Measurements from ENCODE around the gene RGS19.

Gene RGS19

GRCh38 chr20:64116016-64116415 is 36.7 kb upstream of the RGS19 start:
- no peak for TF ChIP-seq CTCF (IDR thresholded peaks at IDR 0.05; ENCODE audit: control insufficient read depth, insufficient read depth, low read depth, low read length, missing control alignments)
- H3K4me3 ChIP-seq (ENCODE audit: control insufficient read depth, low read depth, low read length), result no peak overlapping the region
- no peak for DNase-seq (ENCODE audit: low read depth)

GRCh38 chr20:64115171-64115911 is 36.0 kb upstream of the RGS19 start:
- TF ChIP-seq CTCF (IDR thresholded peaks at IDR 0.05; ENCODE audit: control insufficient read depth, insufficient read depth, low read depth, low read length, missing control alignments), result no peak
- no peak for DNase-seq (ENCODE audit: low read depth)
- no peak overlapping the region for H3K4me3 ChIP-seq (ENCODE audit: control insufficient read depth, low read depth, low read length)

- H3K4me3 ChIP-seq (ENCODE audit: control insufficient read depth, low read depth, low read length), result no peak overlapping the region
- no peak for TF ChIP-seq CTCF (IDR thresholded peaks at IDR 0.05; ENCODE audit: control insufficient read depth, insufficient read depth, low read depth, low read length, missing control alignments)
- no peak for DNase-seq (ENCODE audit: low read depth)
Measured at GRCh38 chr20:64114356-64114971, 35.1 kb upstream of the RGS19 start.

- DNase-seq (ENCODE audit: low read depth), result no peak
- no peak for TF ChIP-seq CTCF (IDR thresholded peaks at IDR 0.05; ENCODE audit: control insufficient read depth, insufficient read depth, low read depth, low read length, missing control alignments)
Measured at GRCh38 chr20:64113796-64114355, 34.6 kb upstream of the RGS19 start.

GRCh38 chr20:64113444-64113775 is 34.1 kb upstream of the RGS19 start:
- DNase-seq (ENCODE audit: low read depth), result no peak
- H3K4me3 ChIP-seq (ENCODE audit: control insufficient read depth, low read depth, low read length), result no peak overlapping the region
- TF ChIP-seq CTCF (IDR thresholded peaks at IDR 0.05; ENCODE audit: control insufficient read depth, insufficient read depth, low read depth, low read length, missing control alignments), result no peak

More at GRCh38 chr20:64113796-64114355, 34.6 kb upstream of the RGS19 start:
- no peak overlapping the region for H3K4me3 ChIP-seq (ENCODE audit: control insufficient read depth, low read depth, low read length)

GRCh38 chr20:64112691-64113443 is 33.5 kb upstream of the RGS19 start:
- no peak for TF ChIP-seq CTCF (IDR thresholded peaks at IDR 0.05; ENCODE audit: control insufficient read depth, insufficient read depth, low read depth, low read length, missing control alignments)
- no peak overlapping the region for H3K4me3 ChIP-seq (ENCODE audit: control insufficient read depth, low read depth, low read length)
- no peak for DNase-seq (ENCODE audit: low read depth)

Data from AG09309 (cell line).